HUES48 (cell line): Measurements from ENCODE around the gene TEAD1.

ENCODE experiments used
- H3K27ac ChIP-seq: one replicate; pipeline ENCODE4 v1.7.0; 2013; ENCODE audit warnings: low read depth, low read length, inconsistent platforms
- H3K27me3 ChIP-seq: 2 replicates; pipeline ENCODE4 v1.6.1; 2013; ENCODE audit warnings: mild to moderate bottlenecking, low read length; ENCODE audit not compliant: control insufficient read depth, insufficient read depth
- H3K36me3 ChIP-seq: 2 replicates; pipeline ENCODE4 v1.6.1; 2013; ENCODE audit warnings: low read length; ENCODE audit not compliant: control insufficient read depth, insufficient read depth
- H3K4me1 ChIP-seq: 2 replicates; pipeline ENCODE4 v1.6.1; 2013; ENCODE audit warnings: mild to moderate bottlenecking, low read length; ENCODE audit not compliant: control insufficient read depth, insufficient read depth
- H3K4me3 ChIP-seq: 2 replicates; pipeline ENCODE4 v1.5.1; 2013; ENCODE audit warnings: mild to moderate bottlenecking, low read depth, low read length
- H3K9ac ChIP-seq: 2 replicates; pipeline ENCODE4 v1.6.1; 2013; ENCODE audit warnings: mild to moderate bottlenecking, low read depth, low read length, moderate library complexity
- H3K9me3 ChIP-seq: 2 replicates; pipeline ENCODE4 v1.6.1; 2013; ENCODE audit warnings: low read length; ENCODE audit not compliant: control insufficient read depth, insufficient read depth

Gene TEAD1

DNA sequence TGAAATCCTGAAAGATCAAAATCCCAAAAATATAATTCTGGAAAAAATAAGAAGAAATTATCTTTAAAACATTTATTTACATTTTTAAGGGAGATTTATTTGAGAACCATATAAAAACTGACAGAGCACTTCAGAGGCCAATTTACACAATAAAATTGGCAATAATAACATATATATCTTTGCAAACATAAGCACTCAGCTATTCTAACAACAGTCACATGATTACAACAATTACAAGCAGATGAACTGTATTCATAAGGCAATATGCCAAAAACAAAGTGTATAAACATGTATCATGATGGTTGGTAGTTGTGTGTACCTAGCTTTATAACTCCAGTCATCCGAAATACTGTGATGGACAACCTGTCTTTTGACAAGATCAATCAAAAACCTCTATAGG, 317.2 kb downstream of the TEAD1 start:
- H3K4me3 ChIP-seq: no peak overlapping the region
- H3K27me3 ChIP-seq: no peaks in the 10 kb centered on the region; the same call in 1 of the 2 replicates
- no peaks in the 10 kb centered on the region for H3K9me3 ChIP-seq
- no peak overlapping the region for H3K9ac ChIP-seq
- H3K36me3 ChIP-seq: no peaks in the 10 kb centered on the region
- H3K4me1 ChIP-seq: no peaks in the 10 kb centered on the region; the same call in 1 of the 2 replicates
- no peak overlapping the region for H3K27ac ChIP-seq

DNA sequence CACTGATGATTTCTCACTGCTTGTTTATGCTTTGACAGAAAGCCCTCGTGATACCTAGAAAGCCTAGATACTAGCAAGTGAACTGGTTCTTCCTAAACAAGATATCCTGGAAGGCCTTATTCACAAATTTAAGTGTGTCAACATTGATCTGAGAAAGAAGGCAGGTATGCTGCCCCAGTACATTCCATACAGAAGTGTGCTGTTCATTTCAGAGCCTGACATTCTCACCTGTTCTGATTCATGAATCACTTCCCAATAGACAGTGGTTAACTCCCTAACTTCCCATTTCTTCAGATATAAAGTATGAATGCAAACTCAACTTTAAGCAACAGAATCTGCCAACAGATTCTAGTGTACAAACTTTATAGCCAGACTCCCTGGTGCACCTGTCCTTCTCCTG, 319.4 kb downstream of the TEAD1 start:
- H3K9me3 ChIP-seq: no peaks in the 10 kb centered on the region
- no peak overlapping the region for H3K27ac ChIP-seq
- no peaks in the 10 kb centered on the region; the same call in 1 of the 2 replicates for H3K27me3 ChIP-seq
- H3K4me1 ChIP-seq: no peaks in the 10 kb centered on the region; the same call in 1 of the 2 replicates
- H3K9ac ChIP-seq: no peak overlapping the region
- no peaks in the 10 kb centered on the region for H3K36me3 ChIP-seq
- H3K4me3 ChIP-seq: no peak overlapping the region
